Measurements from ENCODE around the gene TTBK1.

DNA sequence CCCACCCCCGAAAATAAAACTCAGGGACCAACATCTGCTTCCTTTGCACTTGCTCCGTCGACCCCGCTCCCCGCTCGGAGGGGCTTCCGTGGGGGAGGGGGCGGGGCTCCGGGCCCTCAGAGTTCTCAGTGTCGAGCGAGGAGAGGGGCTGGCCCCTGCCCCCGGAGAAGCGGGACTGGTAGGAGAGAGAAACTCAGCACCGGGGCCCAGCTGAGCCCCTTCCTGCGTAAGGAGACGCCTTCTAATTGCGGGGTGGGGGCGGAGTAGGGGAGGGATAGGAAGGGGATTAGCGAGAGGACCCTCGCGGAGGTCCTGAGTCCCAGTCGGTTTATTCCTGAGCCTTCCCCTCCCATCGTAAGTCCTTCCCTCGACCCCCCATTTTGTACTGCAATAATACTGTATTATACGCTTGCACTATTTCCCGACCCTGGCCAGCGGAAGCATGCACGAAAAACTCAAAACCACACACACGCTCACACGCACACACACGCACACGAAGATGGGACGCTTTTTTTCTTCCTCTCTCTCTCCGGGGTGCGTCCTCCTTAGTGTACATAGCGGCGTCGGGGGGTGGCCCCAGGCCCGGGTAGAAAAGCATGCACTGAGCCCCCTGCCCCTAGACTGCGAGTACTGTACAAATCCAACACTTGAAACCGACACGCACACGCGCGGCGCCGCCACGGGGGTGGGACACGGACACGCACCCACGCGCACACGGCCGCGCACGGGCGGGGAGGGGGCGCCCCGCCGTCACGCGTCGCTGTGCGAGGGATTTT, 32.7 kb downstream of the TTBK1 start:
- no peak for TF ChIP-seq CTCF (conservative IDR thresholded peaks at IDR 0.05 in 1 of 2, IDR thresholded peaks at IDR 0.05 in 1 of 2; ENCODE audit: low read depth in 1 of 2, low read length in 2 of 2)
- peak; percentile 87 for TF ChIP-seq EZH2 (IDR thresholded peaks at IDR 0.05; ENCODE audit: low read length, missing control alignments)

Measured in fibroblast of lung (primary cell).